Uterus (tissue), 4 donors: Measurements from ENCODE around the gene NT5E. TPM values are rescaled to one million over a fixed set of nuclear protein-coding genes. Genes with fewer than 3 reads are reported as not detected.

Source experiments
- DNase-seq, 2 donors: peaks; one replicate each; pipeline ENCODE4 v3.0.0-alpha.2; 2019 to 2020
- H3K27ac ChIP-seq, 2 donors: fragments of 200-600 bp; sonication (generic); 1 replicate in 1 of 2; 2 replicates in 1 of 2; pipeline ENCODE4 v1.5.1; 2016 to 2018
- H3K27me3 ChIP-seq, 2 donors: fragments of 200-600 bp; sonication (generic); one replicate each; pipeline ENCODE4 v1.5.1; 2018 to 2019; ENCODE audit warnings: control low read depth in 1 of 2
- H3K36me3 ChIP-seq, 2 donors: fragments of 200-600 bp; sonication (generic); one replicate each; pipeline ENCODE4 v1.5.1; 2019; ENCODE audit warnings: control low read depth in 1 of 2
- H3K4me1 ChIP-seq, 2 donors: fragments of 200-600 bp; sonication (generic); one replicate each; pipeline ENCODE4 v1.5.1; 2018 to 2019; ENCODE audit warnings: control low read depth in 1 of 2
- H3K4me3 ChIP-seq, 2 donors: fragments of 200-600 bp; sonication (generic); 1 replicate in 1 of 2; 2 replicates in 1 of 2; pipeline ENCODE4 v1.5.1; 2018 to 2019; ENCODE audit warnings: mild to moderate bottlenecking in 1 of 2
- H3K9me3 ChIP-seq, 2 donors: fragments of 200-600 bp; sonication (generic); one replicate each; pipeline ENCODE4 v1.5.1; 2019; ENCODE audit warnings: control low read depth in 1 of 2
- CTCF ChIP-seq, 4 experiments: fragments of 200-600 bp in 2 of 4; fragments of 450-650 bp in 2 of 4; sonication (generic) in 2 of 4; IDR thresholded peaks; one replicate each; pipeline ENCODE4 v1.5.1; 2016 to 2019; ENCODE audit warnings: antibody characterized with exemption in 4 of 4, mild to moderate bottlenecking in 2 of 4, moderate library complexity in 1 of 4
- POLR2A ChIP-seq, 2 donors: fragments of 450-650 bp; IDR thresholded peaks; one replicate each; pipeline ENCODE4 v1.6.1; 2016; ENCODE audit warnings: antibody characterized with exemption in 2 of 2, mild to moderate bottlenecking in 1 of 2, moderate library complexity in 1 of 2
- intact Hi-C: fragments of 100-400 bp; cut with DNase I; formaldehyde crosslinking; loops from one replicate; pipeline ENCODE4 v1.15.1; 2023; ENCODE audit warnings: low total_unique reads
- total RNA-seq, 4 donors: library from RNA; depleted of rRNA in 3 of 4; stranded (reverse); fragments of >200 nt in 3 of 4; gene quantifications; one replicate each; pipeline versions ENCODE4 v1.1.0 to v1.2.4, GENCODE V29; 2014 to 2023
- donor health status: DM: yes; HTN: yes; CAD: no.

Gene NT5E
- total RNA-seq, 4 donors from 2014 or later: 23.5 to 136 (median 65.4) TPM

GRCh38 chr6:85436411-85436810 lies 13.5 kb upstream of the NT5E start:
- Histone ChIP-seq H3K27ac (peak overlapping the region; percentile 17 to 53), H3K9me3 (no peaks in the 10 kb centered on the region), H3K27me3 (no peaks in the 10 kb centered on the region), H3K36me3 (no peaks in the 10 kb centered on the region), H3K4me3 (no peak overlapping the region), H3K4me1 (no peaks in the 10 kb centered on the region)
- intact Hi-C loops: no loop called here
- no peak for TF ChIP-seq POLR2A (IDR thresholded peaks at IDR 0.05)
- TF ChIP-seq CTCF (IDR thresholded peaks at IDR 0.05): no peak
- DNase-seq: no peak

GRCh38 chr6:85436939-85437495 lies 12.9 kb upstream of the NT5E start:
- intact Hi-C loops: no loop called here
- Histone ChIP-seq H3K36me3 (no peaks in the 10 kb centered on the region), H3K27me3 (no peaks in the 10 kb centered on the region), H3K9me3 (no peaks in the 10 kb centered on the region), H3K4me3 (no peak overlapping the region), H3K4me1 (no peaks in the 10 kb centered on the region), H3K27ac (no peak overlapping the region)
- DNase-seq: no peak
- no peak for TF ChIP-seq CTCF (IDR thresholded peaks at IDR 0.05)
- no peak for TF ChIP-seq POLR2A (IDR thresholded peaks at IDR 0.05)

DNA sequence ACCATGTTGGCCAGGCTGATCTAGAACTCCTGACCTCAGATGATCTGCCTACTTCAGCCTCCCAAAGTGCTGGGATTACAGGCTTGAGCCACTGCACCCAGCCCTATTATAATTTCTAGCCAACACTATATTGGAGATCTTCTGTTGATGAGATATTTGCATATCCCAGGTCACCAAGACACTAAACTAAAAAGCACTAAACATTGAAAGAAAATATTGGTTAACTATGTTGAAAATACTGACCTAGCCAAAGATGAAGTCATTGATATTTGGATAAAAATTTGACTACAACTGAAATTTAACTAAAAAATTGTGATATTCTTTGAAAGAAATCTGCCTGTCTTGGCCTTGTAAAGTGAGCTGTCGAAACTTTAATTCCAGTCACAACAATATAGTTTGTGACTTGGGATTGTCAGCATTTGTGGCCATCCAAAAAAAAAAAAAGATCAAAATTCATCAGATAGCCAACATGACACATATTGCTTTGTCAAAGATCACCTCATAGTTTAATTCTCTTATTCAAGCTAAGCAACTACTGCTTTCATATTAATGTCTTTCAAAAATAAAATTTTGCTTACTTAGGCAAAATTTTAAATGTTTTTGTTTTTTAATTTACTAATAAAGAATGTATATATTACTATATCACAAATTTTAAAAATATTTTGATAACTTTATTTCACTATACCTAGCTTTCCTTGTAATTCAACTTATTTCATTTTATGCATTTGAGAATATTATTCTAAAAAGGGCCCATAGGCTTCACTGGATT lies 6.3 kb upstream of the NT5E start:
- Histone ChIP-seq H3K9me3 (no peaks in the 10 kb centered on the region), H3K36me3 (no peaks in the 10 kb centered on the region), H3K4me3 (no peak overlapping the region), H3K27me3 (no peaks in the 10 kb centered on the region), H3K4me1 (peaks cover 0 to 3% of the 10 kb centered on the region in 2 donors), H3K27ac (no peak overlapping the region)
- no peak for DNase-seq
- intact Hi-C loops: no loop called here
- TF ChIP-seq POLR2A (IDR thresholded peaks at IDR 0.05) (no peak), CTCF (IDR thresholded peaks at IDR 0.05) (no peak)

GRCh38 chr6:85449388-85449817 lies 480 bp upstream of the NT5E start:
- DNase-seq: peak; percentile 51 to 62
- peak overlapping the region; percentile 68 to 69 for H3K4me3 ChIP-seq
- intact Hi-C loops: no loop called here
- H3K27ac ChIP-seq: peak overlapping the region; percentile 95 to 97
- no peaks in the 10 kb centered on the region for H3K9me3 ChIP-seq
- H3K4me1 ChIP-seq: peaks cover 0 to 5% of the 10 kb centered on the region in 2 donors
- no peaks in the 10 kb centered on the region for H3K36me3 ChIP-seq
- TF ChIP-seq CTCF (IDR thresholded peaks at IDR 0.05): no peak
- TF ChIP-seq POLR2A (IDR thresholded peaks at IDR 0.05): peak in 1 of 2 donors; percentile 40
- no peaks in the 10 kb centered on the region for H3K27me3 ChIP-seq

GRCh38 chr6:85451565-85452306 lies 1.9 kb downstream of the NT5E start:
- no peaks in the 10 kb centered on the region for H3K27me3 ChIP-seq
- no peaks in the 10 kb centered on the region for H3K36me3 ChIP-seq
- intact Hi-C loops: no loop called here
- H3K4me1 ChIP-seq: peaks cover 0 to 5% of the 10 kb centered on the region in 2 donors
- DNase-seq: no peak
- no peaks in the 10 kb centered on the region for H3K9me3 ChIP-seq
- TF ChIP-seq CTCF (IDR thresholded peaks at IDR 0.05) (no peak), POLR2A (IDR thresholded peaks at IDR 0.05) (no peak)
- peak overlapping the region; percentile 68 to 69 for H3K4me3 ChIP-seq
- H3K27ac ChIP-seq: peak overlapping the region; percentile 95 to 97
